ENCODE data around the gene L3MBTL4.
"Not testable (repeated sequence)": the region's sequence is repeated elsewhere in the genome, so short reads cannot be mapped to it uniquely, and the experiment has no call there.

Gene L3MBTL4

GRCh38 chr18:6313415-6313814, 101.3 kb downstream of the L3MBTL4 start:
- no peak for DNase-seq

- DNase-seq, result no peak
These were observed 103.1 kb downstream of the L3MBTL4 start for GRCh38 chr18:6311456-6312215.

GRCh38 chr18:6310714-6311113, 104.0 kb downstream of the L3MBTL4 start:
- no peak for DNase-seq

- DNase-seq, result no peak
These were observed 116.8 kb downstream of the L3MBTL4 start for GRCh38 chr18:6297875-6298274.

- peak in 3 of 56 donors; percentile 8 to 14 (median 13) for DNase-seq
These were observed 120.4 kb downstream of the L3MBTL4 start for GRCh38 chr18:6294148-6294784.

GRCh38 chr18:6289843-6290242, 124.9 kb downstream of the L3MBTL4 start:
- DNase-seq, result no peak

GRCh38 chr18:6286585-6286984, 128.1 kb downstream of the L3MBTL4 start:
- DNase-seq, result no peak

GRCh38 chr18:6284761-6285160, 129.9 kb downstream of the L3MBTL4 start:
- DNase-seq, result no peak

- DNase-seq, result no peak
These were observed 130.4 kb downstream of the L3MBTL4 start for GRCh38 chr18:6284300-6284699.

- no peak for DNase-seq
These were observed 132.8 kb downstream of the L3MBTL4 start for GRCh38 chr18:6281874-6282273.

- DNase-seq, result no peak
These were observed 134.4 kb downstream of the L3MBTL4 start for GRCh38 chr18:6280211-6280743.

- DNase-seq, result no peak
These were observed 135.4 kb downstream of the L3MBTL4 start for GRCh38 chr18:6279308-6279707.

- DNase-seq, result no peak
These were observed 141.3 kb downstream of the L3MBTL4 start for GRCh38 chr18:6273423-6273822.

GRCh38 chr18:6272144-6272543, 142.6 kb downstream of the L3MBTL4 start:
- not testable (repeated sequence) for DNase-seq

GRCh38 chr18:6271585-6271984, 143.1 kb downstream of the L3MBTL4 start:
- no peak for DNase-seq

- no peak for DNase-seq
These were observed 143.9 kb downstream of the L3MBTL4 start for GRCh38 chr18:6270771-6271216.

GRCh38 chr18:6269660-6270332, 144.9 kb downstream of the L3MBTL4 start:
- DNase-seq, result no peak

- DNase-seq, result no peak
These were observed 148.5 kb downstream of the L3MBTL4 start for GRCh38 chr18:6266212-6266611.

GRCh38 chr18:6261938-6262337, 152.8 kb downstream of the L3MBTL4 start:
- DNase-seq, result no peak

GRCh38 chr18:6259324-6259723, 155.4 kb downstream of the L3MBTL4 start:
- DNase-seq, result not testable (repeated sequence)

GRCh38 chr18:6257950-6258349, 156.8 kb downstream of the L3MBTL4 start:
- DNase-seq, result no peak

GRCh38 chr18:6256521-6256920, 158.2 kb downstream of the L3MBTL4 start:
- DNase-seq, result peak in 2 of 56 donors; percentile 9 to 16

All from nucleus accumbens (tissue), 56 donors.